Suppressor macrophage treated with lipopolysaccharide for 1 hour (primary cell): Measurements from ENCODE around the gene ZCCHC17.
A peak's percentile ranks its signal among the peaks of the same experiment; 100 is the strongest.

Source experiments
- DNase-seq, 3 donors: peaks; one replicate each; pipeline ENCODE4 v3.0.0-alpha.2; 2020 to 2022

ZCCHC17 gene

DNA sequence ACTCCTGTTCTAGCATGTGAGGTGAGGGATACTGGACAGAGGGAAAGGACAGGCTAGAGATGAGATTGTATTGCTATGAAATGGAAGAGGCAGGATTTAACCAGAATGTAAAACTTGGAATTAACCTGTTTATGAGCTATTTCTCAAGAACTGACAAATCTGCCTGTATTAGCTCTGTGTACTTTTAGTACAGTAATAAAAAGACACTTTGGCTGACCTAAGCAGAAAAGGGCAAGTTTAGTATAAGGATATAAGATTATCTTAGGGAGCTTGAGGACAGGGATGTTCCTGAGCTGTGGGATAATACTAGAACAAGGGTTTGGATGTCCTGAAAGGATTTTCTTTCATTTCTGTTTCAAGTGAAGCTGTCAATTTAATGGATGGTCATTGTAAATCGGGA lies 11.2 kb downstream of the ZCCHC17 start:
- DNase-seq, result no peak

DNA sequence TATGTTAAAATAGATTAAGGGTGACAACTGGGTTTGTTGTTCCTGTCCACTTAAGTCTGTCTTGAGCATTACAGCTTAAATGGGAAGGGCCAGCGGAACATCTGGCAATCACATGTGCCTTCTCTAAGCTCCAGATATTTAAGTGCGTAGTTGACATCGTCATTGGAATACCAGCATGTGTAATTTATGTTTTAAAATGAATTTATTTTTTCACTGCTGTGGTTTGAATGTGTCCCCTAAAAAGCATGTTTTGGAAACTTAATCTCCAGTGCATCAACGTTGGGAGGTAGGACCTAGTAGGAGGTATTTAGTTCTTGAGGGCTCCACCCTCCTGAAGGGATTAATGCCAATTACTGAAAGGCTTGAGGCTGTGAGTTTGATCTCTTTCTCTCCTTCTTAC lies 13.4 kb downstream of the ZCCHC17 start:
- DNase-seq, result no peak

DNA sequence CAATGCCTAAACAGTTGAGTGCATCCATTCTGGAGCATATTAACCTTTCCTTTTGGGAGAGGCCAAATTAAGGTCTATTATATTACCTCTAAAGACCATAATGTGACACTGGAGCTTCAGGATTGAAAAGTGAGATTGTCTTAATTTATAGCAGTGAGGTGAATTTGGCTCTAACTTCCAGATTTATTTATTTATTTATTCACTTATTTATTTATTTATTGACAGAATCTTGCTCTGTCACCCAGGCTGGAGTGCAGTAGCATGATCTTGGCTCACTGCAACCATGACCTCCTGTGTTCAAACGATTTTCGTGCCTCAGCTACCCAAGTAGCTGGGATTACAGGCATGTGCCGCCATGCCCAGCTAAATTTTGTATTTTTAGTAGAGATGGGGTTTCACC lies 19.1 kb downstream of the ZCCHC17 start:
- no peak for DNase-seq

GRCh38 chr1:31318146-31318545 lies 21.3 kb downstream of the ZCCHC17 start:
- DNase-seq, result no peak

GRCh38 chr1:31324093-31324492 lies 27.3 kb downstream of the ZCCHC17 start:
- DNase-seq, result no peak

DNA sequence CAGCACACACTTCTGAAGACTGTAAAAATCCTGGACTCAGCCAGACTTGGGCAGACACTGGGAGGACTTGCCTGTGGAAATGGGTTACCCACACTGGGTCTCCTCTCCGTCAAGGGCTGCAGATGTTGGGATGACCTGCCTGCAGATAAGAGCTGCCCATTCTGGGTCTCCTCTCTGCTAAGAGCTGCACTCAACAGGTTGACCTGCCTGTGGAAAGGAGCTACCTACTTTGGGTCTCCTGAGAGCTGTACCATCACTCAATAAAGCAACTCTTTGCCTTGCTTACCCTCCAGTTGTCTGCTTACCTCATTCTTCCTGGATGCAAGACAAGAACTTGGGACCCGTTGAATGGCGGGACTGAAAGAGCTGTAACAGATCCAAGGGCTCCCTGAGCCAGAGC lies 28.2 kb downstream of the ZCCHC17 start:
- DNase-seq, result no peak

- DNase-seq, result no peak
Observed at GRCh38 chr1:31326461-31326860, 29.6 kb downstream of the ZCCHC17 start.

DNA sequence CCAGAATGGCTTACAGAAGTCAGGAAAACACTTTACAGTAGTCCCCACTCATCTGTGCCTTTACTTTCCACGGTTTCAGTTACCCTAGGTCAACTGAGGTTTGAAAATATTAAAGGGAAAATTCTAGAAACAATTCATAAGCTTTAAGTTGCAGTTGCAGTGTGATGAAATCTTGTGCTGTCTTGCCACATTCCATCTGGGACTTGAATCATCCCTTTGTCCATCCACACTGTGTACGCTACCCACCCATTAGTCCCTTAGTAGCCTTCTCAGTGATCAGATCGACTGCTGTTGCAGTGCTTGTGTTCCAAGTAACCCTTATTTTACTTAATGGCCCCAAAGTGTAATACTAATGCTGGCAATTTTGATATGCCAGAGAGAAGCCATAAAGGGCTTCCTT lies 30.5 kb downstream of the ZCCHC17 start:
- DNase-seq, result no peak

- peak; percentile 16 to 42 (median 27) for DNase-seq
Observed at GRCh38 chr1:31335007-31335406, 38.2 kb downstream of the ZCCHC17 start.

- no peak for DNase-seq
Observed at GRCh38 chr1:31336687-31337467, 40.0 kb downstream of the ZCCHC17 start.

GRCh38 chr1:31344503-31344902 lies 47.7 kb downstream of the ZCCHC17 start:
- no peak for DNase-seq

DNA sequence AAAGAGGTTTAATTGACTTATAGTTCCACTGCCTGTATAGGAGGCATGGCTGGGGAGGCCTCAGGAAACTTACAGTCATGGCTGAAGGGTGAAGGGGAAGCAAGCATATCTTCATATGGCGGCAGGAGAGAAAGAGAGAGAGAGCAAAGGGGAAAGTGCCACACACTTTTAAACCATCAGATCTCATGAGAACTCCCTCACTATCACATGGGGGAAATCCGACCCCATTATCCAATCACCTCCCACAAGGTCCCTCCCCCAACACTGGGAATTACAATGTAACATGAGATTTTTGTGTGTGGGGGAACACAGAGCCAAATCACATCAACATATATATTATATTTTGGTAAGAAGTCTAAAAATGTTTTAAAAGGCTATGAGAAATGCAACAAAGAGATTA lies 48.8 kb downstream of the ZCCHC17 start:
- DNase-seq, result no peak

DNA sequence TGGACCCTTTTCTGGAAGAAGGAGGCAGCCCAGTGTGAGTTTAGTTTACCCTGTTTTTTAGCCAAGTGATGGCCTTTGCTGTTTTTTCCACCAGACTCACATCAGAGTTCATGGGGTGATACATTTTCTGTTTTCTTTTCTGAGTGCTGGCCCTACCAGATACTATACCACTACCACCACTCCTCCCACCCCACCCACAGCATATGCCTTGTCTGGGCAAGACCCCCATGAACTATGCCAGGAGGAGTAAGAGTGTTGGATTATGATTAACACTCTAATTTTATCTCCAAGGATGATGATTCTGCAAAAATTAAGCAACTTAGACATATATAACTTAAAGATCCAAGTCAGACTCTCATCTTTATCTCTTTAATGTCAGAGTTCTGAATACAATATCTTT lies 50.0 kb downstream of the ZCCHC17 start:
- no peak for DNase-seq

- no peak for DNase-seq
Observed at GRCh38 chr1:31348449-31348848, 51.6 kb downstream of the ZCCHC17 start.

- no peak for DNase-seq
Observed at GRCh38 chr1:31354283-31354682, 57.5 kb downstream of the ZCCHC17 start.

- DNase-seq, result no peak
Observed at GRCh38 chr1:31356427-31356826, 59.6 kb downstream of the ZCCHC17 start.

GRCh38 chr1:31361607-31362006 lies 64.8 kb downstream of the ZCCHC17 start:
- no peak for DNase-seq

- DNase-seq, result no peak
Observed at GRCh38 chr1:31362032-31362431, 65.2 kb downstream of the ZCCHC17 start.

GRCh38 chr1:31364561-31365250 lies 67.9 kb downstream of the ZCCHC17 start:
- no peak for DNase-seq

DNA sequence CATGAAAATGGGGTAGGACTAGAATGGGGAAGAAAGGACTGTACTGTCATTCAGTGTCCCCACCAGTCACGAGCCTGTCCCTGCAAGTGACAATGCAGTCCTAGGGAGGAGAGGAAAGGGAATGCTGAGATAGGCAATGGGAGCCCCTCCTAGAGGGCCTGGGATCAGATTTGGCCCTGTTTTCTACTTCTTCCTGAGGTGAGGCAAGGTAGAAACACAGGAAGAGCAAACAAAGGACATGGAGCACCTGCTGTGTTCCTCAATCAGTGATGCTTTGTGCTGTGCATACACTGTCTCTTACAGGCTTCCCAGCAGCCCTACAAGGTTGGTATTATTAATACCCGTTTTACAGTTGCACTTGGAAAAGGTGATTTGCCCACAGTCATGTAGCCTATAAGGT lies 70.0 kb downstream of the ZCCHC17 start:
- DNase-seq, result no peak

DNA sequence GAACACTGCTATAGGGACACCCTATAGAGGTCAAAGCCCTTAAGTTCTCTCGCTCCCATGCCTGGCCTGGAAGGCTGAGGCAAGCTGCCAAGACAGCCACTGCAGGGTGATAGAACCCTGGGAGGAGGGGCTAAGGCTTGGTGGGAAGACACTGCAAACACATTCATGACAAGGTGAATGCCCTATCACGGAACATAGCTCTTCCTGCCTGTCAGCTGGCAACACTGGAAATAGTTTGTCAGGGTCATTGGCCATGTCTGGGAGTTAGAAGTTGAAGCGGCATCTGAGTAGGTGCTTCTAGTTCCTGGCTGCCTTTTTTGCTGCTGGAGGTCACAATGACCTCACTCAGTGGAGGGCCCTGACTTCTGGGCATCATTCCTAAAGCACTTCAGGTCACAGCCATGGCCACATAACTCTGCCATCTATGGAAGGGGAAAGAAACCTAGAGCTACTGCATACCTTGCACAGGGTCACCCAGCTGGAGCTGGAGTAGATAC lies 71.8 kb downstream of the ZCCHC17 start:
- DNase-seq, result no peak

GRCh38 chr1:31370021-31370420 lies 73.2 kb downstream of the ZCCHC17 start:
- no peak for DNase-seq

DNA sequence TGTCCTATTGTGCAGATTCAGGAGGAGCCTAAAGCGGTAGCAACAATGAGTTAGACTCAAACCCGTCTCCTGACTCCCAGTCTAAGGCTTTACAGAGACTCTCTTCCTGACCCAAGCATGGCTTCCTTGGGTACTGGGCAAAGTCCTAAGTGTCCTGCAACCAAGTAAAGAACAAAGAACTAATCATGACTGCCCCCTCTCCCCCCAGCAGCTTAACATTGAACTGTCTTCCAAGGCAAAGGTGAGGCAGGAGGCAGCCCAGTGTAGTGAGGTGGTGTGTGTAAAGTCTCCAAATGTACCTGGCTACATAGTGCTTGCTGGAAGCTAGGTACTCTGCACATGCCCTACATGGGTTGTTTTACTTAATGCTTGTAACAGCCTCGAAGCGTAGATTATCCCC lies 73.7 kb downstream of the ZCCHC17 start:
- DNase-seq, result no peak
